Measurements from ENCODE around the gene MICAL2. TPM values are rescaled to one million over a fixed set of nuclear protein-coding genes. Genes with fewer than 3 reads are reported as not detected.

Gene MICAL2
- total and polyA plus RNA-seq, 2 donors (not counting 3 experiments of a cell fraction or from before 2014, with no cell fraction given), result 67.6 to 200 TPM

- no peak overlapping the region for H3K27ac ChIP-seq (ENCODE audit: insufficient read depth, low read depth, low read length)
- H4K20me1 ChIP-seq (replicated peaks; ENCODE audit: control insufficient read depth, extremely low read depth, insufficient read depth, low read length), result no peaks in the 10 kb centered on the region
- no peak overlapping the region for H2AFZ ChIP-seq (ENCODE audit: low read depth, low read length)
- no peak for FAIRE-seq
- BruUV-seq (replicated peaks), result no TSS peak
- H3K79me2 ChIP-seq (ENCODE audit: control insufficient read depth, insufficient read depth, low read length), result no peaks in the 10 kb centered on the region
- CTCF ChIA-PET, result no interaction called here
- TF ChIP-seq MAX (IDR thresholded peaks at IDR 0.05; ENCODE audit: insufficient read depth, insufficient read length) (no peak), FOS (IDR thresholded peaks at IDR 0.05; ENCODE audit: borderline replicate concordance, insufficient read depth, low read length) (no peak), POLR2AphosphoS5 (IDR thresholded peaks at IDR 0.05; ENCODE audit: insufficient read depth, low read depth, low read length) (no peak), GATA2 (IDR thresholded peaks at IDR 0.05; ENCODE audit: insufficient read depth, insufficient read length, low read depth, low read length) (no peak), MYC (IDR thresholded peaks at IDR 0.05; ENCODE audit: low read depth, low read length) (no peak), EZH2 (IDR thresholded peaks at IDR 0.05; ENCODE audit: borderline replicate concordance, low read depth, low read length, severe bottlenecking) (no peak)
- H3K9me3 ChIP-seq (replicated peaks; ENCODE audit: control insufficient read depth, insufficient read depth, low read length), result no peaks in the 10 kb centered on the region
- no peak overlapping the region for H3K4me3 ChIP-seq (replicated peaks in 1 of 3; ENCODE audit: insufficient read depth in 1 of 3, low read depth in 1 of 3, low read length in 3 of 3)
- no peak for DNase-seq (ENCODE audit: low read depth, low spot score)
- no peak overlapping the region for H3K4me2 ChIP-seq (ENCODE audit: insufficient read depth, low read length)
- no peaks in the 10 kb centered on the region for H3K27me3 ChIP-seq (ENCODE audit: control insufficient read depth in 2 of 2, insufficient read depth in 2 of 2, low read length in 2 of 2)
- POLR2A ChIA-PET, result no interaction called here
- peaks cover under 1% of the 10 kb centered on the region for H3K4me1 ChIP-seq (ENCODE audit: control insufficient read depth, extremely low read depth, insufficient read depth, low read length)
- no peaks in the 10 kb centered on the region for H3K9me1 ChIP-seq (replicated peaks; ENCODE audit: control insufficient read depth, extremely low read depth, insufficient read depth, low read length)
- H3K36me3 ChIP-seq (ENCODE audit: control insufficient read depth in 2 of 2, extremely low read depth in 1 of 2, insufficient read depth in 2 of 2, low read length in 2 of 2), result no peaks in the 10 kb centered on the region
- intact Hi-C loops (cut with micrococcal nuclease) (no loop called here), dilution Hi-C loops (cut with MboI; ENCODE audit: extremely low pct_ligation_motif_present, low sequenced_read_pairs) (no loop called here)
- no peak overlapping the region for H3K9ac ChIP-seq (replicated peaks; ENCODE audit: extremely low read depth, insufficient read depth, low read length)
Observed at GRCh38 chr11:12100429-12100828, 10.0 kb upstream of the MICAL2 start.

GRCh38 chr11:12100841-12101242 is 9.5 kb upstream of the MICAL2 start:
- ChIA-PET CTCF (no interaction called here), POLR2A (no interaction called here)
- Histone ChIP-seq H3K4me3 (replicated peaks in 1 of 3; ENCODE audit: insufficient read depth in 1 of 3, low read depth in 1 of 3, low read length in 3 of 3) (no peak overlapping the region), H2AFZ (ENCODE audit: low read depth, low read length) (no peak overlapping the region), H4K20me1 (replicated peaks; ENCODE audit: control insufficient read depth, extremely low read depth, insufficient read depth, low read length) (no peaks in the 10 kb centered on the region), H3K36me3 (ENCODE audit: control insufficient read depth in 2 of 2, extremely low read depth in 1 of 2, insufficient read depth in 2 of 2, low read length in 2 of 2) (no peaks in the 10 kb centered on the region), H3K9me1 (replicated peaks; ENCODE audit: control insufficient read depth, extremely low read depth, insufficient read depth, low read length) (no peaks in the 10 kb centered on the region), H3K27ac (ENCODE audit: insufficient read depth, low read depth, low read length) (no peak overlapping the region), H3K27me3 (ENCODE audit: control insufficient read depth in 2 of 2, insufficient read depth in 2 of 2, low read length in 2 of 2) (no peaks in the 10 kb centered on the region), H3K9me3 (replicated peaks; ENCODE audit: control insufficient read depth, insufficient read depth, low read length) (no peaks in the 10 kb centered on the region), H3K79me2 (ENCODE audit: control insufficient read depth, insufficient read depth, low read length) (no peaks in the 10 kb centered on the region), H3K4me2 (ENCODE audit: insufficient read depth, low read length) (no peak overlapping the region), H3K4me1 (ENCODE audit: control insufficient read depth, extremely low read depth, insufficient read depth, low read length) (no peaks in the 10 kb centered on the region), H3K9ac (replicated peaks; ENCODE audit: extremely low read depth, insufficient read depth, low read length) (no peak overlapping the region)
- no peak for TF ChIP-seq POLR2AphosphoS5 (IDR thresholded peaks at IDR 0.05; ENCODE audit: insufficient read depth, low read depth, low read length)
- TF ChIP-seq FOS (IDR thresholded peaks at IDR 0.05; ENCODE audit: borderline replicate concordance, insufficient read depth, low read length), result no peak
- TF ChIP-seq MYC (IDR thresholded peaks at IDR 0.05; ENCODE audit: low read depth, low read length), result no peak
- TF ChIP-seq MAX (IDR thresholded peaks at IDR 0.05; ENCODE audit: insufficient read depth, insufficient read length), result no peak
- TF ChIP-seq JUN (IDR thresholded peaks at IDR 0.05; ENCODE audit: borderline replicate concordance, insufficient read depth, insufficient read length, low read depth), result no peak
- intact Hi-C loops (cut with micrococcal nuclease) (no loop called here), dilution Hi-C loops (cut with MboI; ENCODE audit: extremely low pct_ligation_motif_present, low sequenced_read_pairs) (no loop called here)
- FAIRE-seq (no peak), DNase-seq (ENCODE audit: low read depth, low spot score) (no peak)
- no TSS peak for BruUV-seq (replicated peaks)

Measured in endothelial cell of umbilical vein (primary cell).